ENCODE results near the gene MEIG1. TPM values are rescaled to one million over a fixed set of nuclear protein-coding genes. Genes with fewer than 3 reads are reported as not detected.
"Not testable (repeated sequence)": the region's sequence is repeated elsewhere in the genome, so short reads cannot be mapped to it uniquely, and the experiment has no call there.

MEIG1 gene
- total and polyA plus RNA-seq, 2 donors (not counting 1 experiment from before 2014, with no cell fraction given): 0.69 TPM; not detected in 1

DNA sequence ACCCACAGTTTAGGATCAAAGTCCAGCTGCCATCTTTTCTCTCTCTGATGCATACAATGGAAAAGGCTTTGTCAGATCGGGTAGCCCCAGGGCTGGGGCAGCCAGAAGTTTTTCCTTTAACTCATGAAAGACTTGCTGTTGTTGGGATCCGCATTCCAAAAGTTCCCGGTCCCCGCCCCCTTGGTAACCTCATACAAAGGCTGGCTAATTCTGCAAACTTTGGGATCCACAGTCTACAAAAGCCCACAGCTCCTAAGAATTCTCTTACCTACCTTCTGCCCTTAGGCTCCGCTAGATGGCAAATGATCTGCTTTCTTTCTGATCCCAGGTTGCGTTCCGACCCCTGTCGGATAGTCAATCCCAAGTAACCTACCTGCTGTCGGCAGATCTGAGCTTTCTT, 33.1 kb downstream of the MEIG1 start:
- not testable (repeated sequence) for H3K4me1 ChIP-seq (ENCODE audit: control insufficient read depth in 2 of 2, insufficient read depth in 2 of 2, low read length in 2 of 2)
- 100% methylated on average over 8 of the region's 9 CpGs for WGBS (ENCODE audit: insufficient coverage)

DNA sequence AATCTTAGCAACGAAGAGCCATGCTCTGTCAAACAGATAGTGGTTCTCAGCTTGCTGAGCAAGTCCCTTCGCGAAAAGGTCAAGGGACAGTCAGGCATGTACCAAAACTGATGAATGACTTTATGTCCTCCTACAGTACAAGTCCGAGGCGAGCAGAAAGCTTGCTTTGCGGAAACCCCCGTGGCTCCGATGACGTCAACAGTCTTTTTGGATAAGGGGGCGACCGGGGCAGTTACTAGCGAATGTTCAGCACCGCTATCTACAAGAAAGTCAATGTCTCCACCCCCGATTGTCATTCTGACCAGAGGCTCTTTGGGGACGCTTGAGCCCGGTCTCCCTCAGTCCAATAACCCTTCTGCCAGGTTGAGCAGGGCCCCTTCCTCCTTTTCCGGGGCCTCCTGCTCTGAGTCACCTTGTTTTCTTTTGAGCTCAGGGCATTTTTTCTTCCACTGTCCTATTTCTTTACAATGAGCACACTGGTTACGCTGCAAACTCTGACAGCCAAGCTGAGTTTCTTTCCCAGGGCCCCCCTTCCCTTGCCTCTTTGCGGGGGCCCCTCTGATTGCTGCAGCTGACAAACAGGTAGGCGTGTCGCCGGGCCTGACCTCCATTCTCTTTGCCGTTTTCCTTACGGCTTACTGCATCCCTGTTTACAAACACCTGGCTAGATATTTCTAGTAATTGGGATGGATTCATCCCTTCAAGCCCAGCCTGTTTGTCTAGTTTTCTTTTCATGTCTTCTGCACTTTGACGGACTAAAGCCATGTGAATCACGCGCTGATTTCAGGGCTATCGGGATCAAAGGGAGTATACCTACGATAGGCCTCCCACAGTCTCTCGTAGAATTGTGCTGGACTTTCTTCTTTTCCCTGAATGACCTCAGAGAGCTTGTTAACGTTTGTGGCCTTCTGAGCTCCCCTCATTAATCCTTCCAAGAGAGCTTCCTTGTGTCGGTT, 34.6 kb downstream of the MEIG1 start:
- H3K79me2 ChIP-seq (ENCODE audit: control insufficient read depth, insufficient read depth, low read length); DNase-seq; H3K4me1 Mint-ChIP-seq; H3K4me1 ChIP-seq (ENCODE audit: control insufficient read depth in 2 of 2, insufficient read depth in 2 of 2, low read length in 2 of 2); H3K27me3 Mint-ChIP-seq; H2AFZ ChIP-seq (ENCODE audit: insufficient read depth, low read depth, low read length, poor library complexity, severe bottlenecking); H3K27me3 ChIP-seq (replicated peaks in 1 of 4; ENCODE audit: control extremely low read depth in 1 of 4, control insufficient read depth in 3 of 4, insufficient read depth in 4 of 4, low read length in 3 of 4); H3K9me3 Mint-ChIP-seq (ENCODE audit: insufficient read depth); H3K36me3 ChIP-seq (replicated peaks in 1 of 2; ENCODE audit: control extremely low read depth in 1 of 2, control insufficient read depth in 1 of 2, extremely low read depth in 1 of 2, insufficient read depth in 2 of 2, low read length in 1 of 2); H3K4me2 ChIP-seq (replicated peaks; ENCODE audit: low read depth, low read length, poor library complexity, severe bottlenecking); H3K9ac ChIP-seq (ENCODE audit: low read length); intact Hi-C loops (cut with micrococcal nuclease); CTCF ChIA-PET; H3K4me3 ChIP-seq (ENCODE audit: control extremely low read depth in 1 of 5, extremely low read depth in 1 of 5, insufficient read depth in 1 of 5, low read depth in 2 of 5, low read length in 4 of 5); H3K9me3 ChIP-seq (ENCODE audit: control extremely low read depth in 1 of 3, control insufficient read depth in 2 of 3, insufficient read depth in 1 of 3, low read length in 2 of 3); POLR2A ChIA-PET; ATAC-seq (ENCODE audit: low read depth); H4K20me1 ChIP-seq (ENCODE audit: control insufficient read depth, insufficient read depth, low read length, poor library complexity, severe bottlenecking); H3K27ac Mint-ChIP-seq; H3K27ac ChIP-seq (ENCODE audit: low read length in 2 of 2): not testable (repeated sequence)
- 77% methylated on average over 25 of the region's 32 CpGs for WGBS (ENCODE audit: insufficient coverage)
- peak overlapping the region; percentile 37 for H3K4me3 Mint-ChIP-seq

More for the DNA sequence above, 33.1 kb downstream of the MEIG1 start:
- H3K79me2 ChIP-seq (ENCODE audit: control insufficient read depth, insufficient read depth, low read length); H3K4me1 Mint-ChIP-seq; H3K27ac Mint-ChIP-seq; DNase-seq; H3K27me3 ChIP-seq (replicated peaks in 1 of 4; ENCODE audit: control extremely low read depth in 1 of 4, control insufficient read depth in 3 of 4, insufficient read depth in 4 of 4, low read length in 3 of 4); H3K9me3 ChIP-seq (ENCODE audit: control extremely low read depth in 1 of 3, control insufficient read depth in 2 of 3, insufficient read depth in 1 of 3, low read length in 2 of 3); H4K20me1 ChIP-seq (ENCODE audit: control insufficient read depth, insufficient read depth, low read length, poor library complexity, severe bottlenecking); ATAC-seq (ENCODE audit: low read depth); H2AFZ ChIP-seq (ENCODE audit: insufficient read depth, low read depth, low read length, poor library complexity, severe bottlenecking); H3K27me3 Mint-ChIP-seq; H3K36me3 ChIP-seq (replicated peaks in 1 of 2; ENCODE audit: control extremely low read depth in 1 of 2, control insufficient read depth in 1 of 2, extremely low read depth in 1 of 2, insufficient read depth in 2 of 2, low read length in 1 of 2); H3K4me2 ChIP-seq (replicated peaks; ENCODE audit: low read depth, low read length, poor library complexity, severe bottlenecking); H3K9ac ChIP-seq (ENCODE audit: low read length); POLR2A ChIA-PET; H3K9me3 Mint-ChIP-seq (ENCODE audit: insufficient read depth); H3K4me3 ChIP-seq (ENCODE audit: control extremely low read depth in 1 of 5, extremely low read depth in 1 of 5, insufficient read depth in 1 of 5, low read depth in 2 of 5, low read length in 4 of 5); intact Hi-C loops (cut with micrococcal nuclease); H3K27ac ChIP-seq (ENCODE audit: low read length in 2 of 2); CTCF ChIA-PET; H3K4me3 Mint-ChIP-seq: not testable (repeated sequence)

Data from B cell (primary cell).